SK-N-SH treated with all-trans-retinoic acid at 6 μM for 48 hours (cell line): Measurements from ENCODE around the gene POLG.

Source experiments
- ATAC-seq: fragments of 200-7000 bp; cut with Tn5 transposase; 3 replicates; pipeline ENCODE4 v1.9.1; 2020; ENCODE audit warnings: mild to moderate bottlenecking, moderate library complexity
- ARNTL ChIP-seq: fragments of 450-650 bp; formaldehyde crosslinking; IDR thresholded peaks from 2 replicates; pipeline ENCODE4 v1.5.0; 2020; ENCODE audit warnings: low read depth, mild to moderate bottlenecking, moderate library complexity, borderline replicate concordance
- BACH2 ChIP-seq: fragments of 250-450 bp; sonication (Bioruptor Pico); IDR thresholded peaks from 2 replicates; pipeline ENCODE4 v1.9.0; 2021; ENCODE audit warnings: mild to moderate bottlenecking, borderline replicate concordance
- CREB5 ChIP-seq: fragments of 250-450 bp; sonication (Bioruptor Pico); IDR thresholded peaks from 2 replicates; pipeline ENCODE4 v1.5.1; 2020; ENCODE audit warnings: low read depth, mild to moderate bottlenecking, moderate library complexity
- CSDC2 ChIP-seq: fragments of 250-450 bp; sonication (Bioruptor Pico); IDR thresholded peaks from 2 replicates; pipeline ENCODE4 v1.5.0; 2020; ENCODE audit warnings: mild to moderate bottlenecking, moderate library complexity
- CSRNP3 ChIP-seq: fragments of 250-450 bp; sonication (Bioruptor Pico); IDR thresholded peaks from 2 replicates; pipeline ENCODE4 v1.5.1; 2021; ENCODE audit warnings: mild to moderate bottlenecking, moderate library complexity
- ESRRG ChIP-seq: fragments of 250-450 bp; sonication (Bioruptor Pico); IDR thresholded peaks from 2 replicates; pipeline ENCODE4 v1.6.1; 2021; ENCODE audit warnings: mild to moderate bottlenecking
- GLIS3 ChIP-seq: fragments of 250-450 bp; sonication (Bioruptor Pico); IDR thresholded peaks from 2 replicates; pipeline ENCODE4 v1.5.0; 2020; ENCODE audit warnings: mild to moderate bottlenecking, moderate library complexity
- ISL1 ChIP-seq: fragments of 250-450 bp; sonication (Bioruptor Pico); IDR thresholded peaks from 2 replicates; pipeline ENCODE4 v2.1.2; 2022; ENCODE audit warnings: mild to moderate bottlenecking, moderate library complexity
- OSR1 ChIP-seq: fragments of 250-450 bp; sonication (Bioruptor Pico); IDR thresholded peaks from 2 replicates; pipeline ENCODE4 v1.8.0; 2022; ENCODE audit warnings: moderate library complexity, mild to moderate bottlenecking, inconsistent platforms
- PATZ1 ChIP-seq: fragments of 250-450 bp; sonication (Bioruptor Pico); IDR thresholded peaks from 2 replicates; pipeline ENCODE4 v1.8.0; 2020; ENCODE audit warnings: mild to moderate bottlenecking, moderate library complexity, borderline replicate concordance
- PPARA ChIP-seq: fragments of 250-450 bp; sonication (Bioruptor Pico); IDR thresholded peaks from 2 replicates; pipeline ENCODE4 v1.5.0; 2020; ENCODE audit warnings: mild to moderate bottlenecking, borderline replicate concordance
- RARB ChIP-seq: fragments of 250-450 bp; sonication (Bioruptor Pico); IDR thresholded peaks from 2 replicates; pipeline ENCODE4 v1.8.0; 2021; ENCODE audit warnings: mild to moderate bottlenecking, moderate library complexity
- SNAI2 ChIP-seq: fragments of 250-450 bp; sonication (Bioruptor Pico); IDR thresholded peaks from 2 replicates; pipeline ENCODE4 v1.5.0; 2020; ENCODE audit warnings: mild to moderate bottlenecking, moderate library complexity
- TCF4 ChIP-seq: fragments of 250-450 bp; sonication (Bioruptor Pico); IDR thresholded peaks from 2 replicates; pipeline ENCODE4 v1.8.0; 2021; ENCODE audit warnings: mild to moderate bottlenecking, moderate library complexity, borderline replicate concordance
- TOX ChIP-seq: fragments of 250-450 bp; sonication (Bioruptor Pico); IDR thresholded peaks from 2 replicates; pipeline ENCODE4 v1.8.0; 2021; ENCODE audit warnings: mild to moderate bottlenecking, moderate library complexity, borderline replicate concordance
- ZC3H10 ChIP-seq: fragments of 250-450 bp; sonication (Bioruptor Pico); IDR thresholded peaks from 2 replicates; pipeline ENCODE4 v1.5.1; 2021; ENCODE audit warnings: mild to moderate bottlenecking, moderate library complexity
- ZFP3 ChIP-seq: fragments of 250-450 bp; sonication (Bioruptor Pico); IDR thresholded peaks from 2 replicates; pipeline ENCODE4 v1.5.0; 2020; ENCODE audit warnings: mild to moderate bottlenecking, moderate library complexity
- ZNF565 ChIP-seq: fragments of 450-650 bp; formaldehyde crosslinking; conservative IDR thresholded peaks from 2 replicates; pipeline ENCODE4 v1.5.0; 2020; ENCODE audit warnings: low read depth, mild to moderate bottlenecking, moderate library complexity
- ZNF70 ChIP-seq: fragments of 450-650 bp; formaldehyde crosslinking; IDR thresholded peaks from 2 replicates; pipeline ENCODE4 v1.5.0; 2020; ENCODE audit warnings: mild to moderate bottlenecking, moderate library complexity
- ZNF8 ChIP-seq: fragments of 450-650 bp; formaldehyde crosslinking; IDR thresholded peaks from 2 replicates; pipeline ENCODE4 v1.5.0; 2020; ENCODE audit warnings: mild to moderate bottlenecking, moderate library complexity
- TF ChIP-seq, protein P1 (sequence below): fragments of 250-450 bp; sonication (Bioruptor Pico); IDR thresholded peaks from 2 replicates; pipeline ENCODE4 v1.5.0; 2020; ENCODE audit warnings: mild to moderate bottlenecking, moderate library complexity

The POLG gene

GRCh38 chr15:89329329-89330084, 5.1 kb downstream of the POLG start:
- TF ChIP-seq SNAI2 (CRISPR knock-in tag): no peak
- TF ChIP-seq CSRNP3 (CRISPR knock-in tag): no peak
- TF ChIP-seq ZNF8 (CRISPR knock-in tag): no peak
- TF ChIP-seq ZNF70 (CRISPR knock-in tag): no peak
- TF ChIP-seq ZC3H10 (CRISPR knock-in tag): no peak
- TF ChIP-seq ESRRG (CRISPR knock-in tag): no peak
- no peak for TF ChIP-seq ZFP3
- TF ChIP-seq CSDC2 (CRISPR knock-in tag): no peak
- no peak for TF ChIP-seq RARB (CRISPR knock-in tag)
- TF ChIP-seq, protein P1, sequence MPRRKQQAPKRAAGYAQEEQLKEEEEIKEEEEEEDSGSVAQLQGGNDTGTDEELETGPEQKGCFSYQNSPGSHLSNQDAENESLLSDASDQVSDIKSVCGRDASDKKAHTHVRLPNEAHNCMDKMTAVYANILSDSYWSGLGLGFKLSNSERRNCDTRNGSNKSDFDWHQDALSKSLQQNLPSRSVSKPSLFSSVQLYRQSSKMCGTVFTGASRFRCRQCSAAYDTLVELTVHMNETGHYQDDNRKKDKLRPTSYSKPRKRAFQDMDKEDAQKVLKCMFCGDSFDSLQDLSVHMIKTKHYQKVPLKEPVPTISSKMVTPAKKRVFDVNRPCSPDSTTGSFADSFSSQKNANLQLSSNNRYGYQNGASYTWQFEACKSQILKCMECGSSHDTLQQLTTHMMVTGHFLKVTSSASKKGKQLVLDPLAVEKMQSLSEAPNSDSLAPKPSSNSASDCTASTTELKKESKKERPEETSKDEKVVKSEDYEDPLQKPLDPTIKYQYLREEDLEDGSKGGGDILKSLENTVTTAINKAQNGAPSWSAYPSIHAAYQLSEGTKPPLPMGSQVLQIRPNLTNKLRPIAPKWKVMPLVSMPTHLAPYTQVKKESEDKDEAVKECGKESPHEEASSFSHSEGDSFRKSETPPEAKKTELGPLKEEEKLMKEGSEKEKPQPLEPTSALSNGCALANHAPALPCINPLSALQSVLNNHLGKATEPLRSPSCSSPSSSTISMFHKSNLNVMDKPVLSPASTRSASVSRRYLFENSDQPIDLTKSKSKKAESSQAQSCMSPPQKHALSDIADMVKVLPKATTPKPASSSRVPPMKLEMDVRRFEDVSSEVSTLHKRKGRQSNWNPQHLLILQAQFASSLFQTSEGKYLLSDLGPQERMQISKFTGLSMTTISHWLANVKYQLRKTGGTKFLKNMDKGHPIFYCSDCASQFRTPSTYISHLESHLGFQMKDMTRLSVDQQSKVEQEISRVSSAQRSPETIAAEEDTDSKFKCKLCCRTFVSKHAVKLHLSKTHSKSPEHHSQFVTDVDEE (CRISPR knock-in tag): no peak
- TF ChIP-seq ZNF565 (CRISPR knock-in tag): no peak
- no peak for TF ChIP-seq ISL1
- TF ChIP-seq TCF4: no peak
- no peak for TF ChIP-seq TOX
- no peak for TF ChIP-seq BACH2
- TF ChIP-seq CREB5 (CRISPR knock-in tag): no peak
- TF ChIP-seq PATZ1: no peak
- ATAC-seq: no peak

GRCh38 chr15:89328398-89329254, 6.0 kb downstream of the POLG start:
- ATAC-seq: no peak
- TF ChIP-seq OSR1 (CRISPR knock-in tag): no peak
- TF ChIP-seq ZFP3: no peak
- TF ChIP-seq ZNF8 (CRISPR knock-in tag): no peak
- no peak for TF ChIP-seq TCF4
- no peak for TF ChIP-seq RARB (CRISPR knock-in tag)
- TF ChIP-seq ARNTL (CRISPR knock-in tag): no peak
- no peak for TF ChIP-seq ZC3H10 (CRISPR knock-in tag)
- no peak for TF ChIP-seq CSRNP3 (CRISPR knock-in tag)
- TF ChIP-seq GLIS3: no peak
- TF ChIP-seq, protein P1 (CRISPR knock-in tag): no peak
- TF ChIP-seq SNAI2 (CRISPR knock-in tag): no peak
- TF ChIP-seq ZNF565 (CRISPR knock-in tag): no peak
- no peak for TF ChIP-seq ZNF70 (CRISPR knock-in tag)
- TF ChIP-seq ESRRG (CRISPR knock-in tag): no peak
- no peak for TF ChIP-seq CSDC2 (CRISPR knock-in tag)
- no peak for TF ChIP-seq ISL1
- TF ChIP-seq PPARA (CRISPR knock-in tag): no peak
- no peak for TF ChIP-seq TOX
- TF ChIP-seq BACH2: no peak
- TF ChIP-seq CREB5 (CRISPR knock-in tag): no peak
